ENCODE results near the gene FUT8. TPM values are rescaled to one million over a fixed set of nuclear protein-coding genes. Genes with fewer than 3 reads are reported as not detected.

Gene FUT8
- total and polyA plus RNA-seq, 9 donors = 18.1 to 51.1 (median 27.4) TPM

DNA sequence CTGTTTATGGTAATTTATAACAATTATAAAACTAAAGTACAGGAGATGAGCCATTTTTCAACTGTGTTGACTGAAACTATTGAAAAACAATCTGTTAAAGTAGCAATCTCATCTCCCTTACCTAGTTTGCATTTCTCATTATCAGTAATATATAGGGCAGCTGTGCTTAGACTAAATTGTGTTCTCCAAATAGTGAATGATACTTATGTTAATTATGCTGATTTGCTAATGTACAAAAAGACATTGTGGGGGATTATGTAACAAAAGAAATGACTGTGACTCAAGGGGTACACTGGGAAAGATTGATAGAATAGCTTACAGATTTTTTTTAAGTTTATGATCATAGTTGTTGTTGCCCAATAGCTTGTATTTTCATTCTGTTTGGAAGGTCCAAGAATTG, 207.7 kb downstream of the FUT8 start:
- H3K27ac ChIP-seq = no peak overlapping the region
- TF ChIP-seq EP300 (IDR thresholded peaks at IDR 0.05) (no peak), CTCF (IDR thresholded peaks at IDR 0.05) (no peak), POLR2A (IDR thresholded peaks at IDR 0.05) (no peak)
- H3K27me3 ChIP-seq = no peaks in the 10 kb centered on the region
- no peak overlapping the region for H3K4me3 ChIP-seq
- H3K4me1 ChIP-seq (ENCODE audit: insufficient read depth) = no peaks in the 10 kb centered on the region
- H3K9me3 ChIP-seq = no peaks in the 10 kb centered on the region
- no peaks in the 10 kb centered on the region for H3K36me3 ChIP-seq
- intact Hi-C loops (cut with DNase I) = no loop called here
- DNase-seq = no peak

DNA sequence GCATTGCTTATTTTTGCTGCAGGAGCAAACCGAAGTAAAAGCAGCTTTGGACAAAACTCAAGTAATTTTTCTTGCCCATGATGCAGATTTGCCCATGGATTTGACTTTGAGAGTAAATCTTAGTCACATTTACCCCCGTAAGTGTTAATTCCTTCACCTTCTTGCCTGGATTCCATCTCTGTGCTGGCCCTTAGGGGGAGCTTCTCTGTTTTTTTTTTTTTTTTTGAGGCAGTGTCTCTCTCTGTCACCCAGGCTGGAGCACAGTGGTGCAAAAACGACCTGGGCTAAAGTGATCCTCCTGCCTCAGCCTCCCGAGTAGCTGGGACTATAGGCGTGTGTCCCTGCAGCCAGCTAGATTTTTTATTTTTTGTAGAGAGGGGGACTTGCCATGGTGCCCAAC, 210.2 kb downstream of the FUT8 start:
- DNase-seq = no peak
- Histone ChIP-seq H3K4me1 (ENCODE audit: insufficient read depth) (no peaks in the 10 kb centered on the region), H3K27ac (no peak overlapping the region), H3K9me3 (no peaks in the 10 kb centered on the region), H3K27me3 (no peaks in the 10 kb centered on the region), H3K36me3 (no peaks in the 10 kb centered on the region), H3K4me3 (no peak overlapping the region)
- WGBS, 3 donors = 91 to 96% (median 92%) methylated on average over 5 of the region's 5 CpGs
- no peak for TF ChIP-seq POLR2A (IDR thresholded peaks at IDR 0.05)
- TF ChIP-seq CTCF (IDR thresholded peaks at IDR 0.05) = no peak
- no peak for TF ChIP-seq EP300 (IDR thresholded peaks at IDR 0.05)
- intact Hi-C loops (cut with DNase I) = no loop called here

DNA sequence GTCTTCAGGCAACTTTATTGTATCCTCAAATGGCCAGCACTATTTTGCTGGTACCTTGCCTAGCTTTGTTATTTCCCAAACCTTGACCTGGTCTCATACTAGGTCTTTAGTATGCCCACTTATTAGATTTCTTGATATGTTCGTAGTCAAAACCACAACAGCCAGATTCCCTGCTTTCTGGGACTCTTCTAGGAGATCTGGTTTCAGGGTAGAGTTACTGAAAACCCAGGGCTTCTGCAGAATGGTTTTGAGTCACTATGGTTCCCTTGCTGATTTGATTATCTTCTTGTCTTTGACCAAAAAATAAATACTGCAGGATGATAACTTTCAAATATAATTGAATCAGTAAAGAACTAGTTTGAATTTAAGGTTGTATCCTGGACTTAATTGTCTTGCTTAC, 211.2 kb downstream of the FUT8 start:
- WGBS, 3 donors = 92 to 100% (median 100%) methylated on average over 1 of the region's 1 CpG
- TF ChIP-seq CTCF (IDR thresholded peaks at IDR 0.05) (no peak), EP300 (IDR thresholded peaks at IDR 0.05) (no peak), POLR2A (IDR thresholded peaks at IDR 0.05) (no peak)
- no peaks in the 10 kb centered on the region for H3K9me3 ChIP-seq
- no peaks in the 10 kb centered on the region for H3K4me1 ChIP-seq (ENCODE audit: insufficient read depth)
- H3K36me3 ChIP-seq = no peaks in the 10 kb centered on the region
- H3K27ac ChIP-seq = no peak overlapping the region
- no peak for DNase-seq
- intact Hi-C loops (cut with DNase I) = no loop called here
- no peaks in the 10 kb centered on the region for H3K27me3 ChIP-seq
- no peak overlapping the region for H3K4me3 ChIP-seq

- TF ChIP-seq CTCF (IDR thresholded peaks at IDR 0.05) (no peak), POLR2A (IDR thresholded peaks at IDR 0.05) (no peak), EP300 (IDR thresholded peaks at IDR 0.05) (no peak)
- Histone ChIP-seq H3K27me3 (no peaks in the 10 kb centered on the region), H3K9me3 (no peaks in the 10 kb centered on the region), H3K27ac (no peak overlapping the region), H3K36me3 (no peaks in the 10 kb centered on the region), H3K4me3 (no peak overlapping the region), H3K4me1 (ENCODE audit: insufficient read depth) (no peaks in the 10 kb centered on the region)
- DNase-seq = no peak
- WGBS, 3 donors = 93 to 97% (median 97%) methylated on average over 4 of the region's 4 CpGs
- intact Hi-C loops (cut with DNase I) = no loop called here
Measured at GRCh38 chr14:65627315-65627714, 214.8 kb downstream of the FUT8 start.

GRCh38 chr14:65628664-65629063, 216.1 kb downstream of the FUT8 start:
- Histone ChIP-seq H3K4me1 (ENCODE audit: insufficient read depth) (no peaks in the 10 kb centered on the region), H3K36me3 (no peaks in the 10 kb centered on the region), H3K9me3 (no peaks in the 10 kb centered on the region), H3K27ac (no peak overlapping the region), H3K4me3 (no peak overlapping the region), H3K27me3 (no peaks in the 10 kb centered on the region)
- 48 to 79% (median 65%) methylated on average over 1 of the region's 1 CpG for WGBS, 3 donors
- DNase-seq = no peak
- intact Hi-C loops (cut with DNase I) = no loop called here
- TF ChIP-seq POLR2A (IDR thresholded peaks at IDR 0.05) (no peak), CTCF (IDR thresholded peaks at IDR 0.05) (no peak), EP300 (IDR thresholded peaks at IDR 0.05) (no peak)
